BLaER1 (cell line): Measurements from ENCODE around the gene APBA2.

Experiments
- H3K27ac ChIP-seq: shearing (Covaris generic); formaldehyde crosslinking; 2 replicates; pipeline ENCODE4 v1.8.1; 2022
- H3K27me3 ChIP-seq: shearing (Covaris generic); formaldehyde crosslinking; 2 replicates; pipeline ENCODE4 v1.8.1; 2022
- H3K36me3 ChIP-seq: shearing (Covaris generic); formaldehyde crosslinking; 2 replicates; pipeline ENCODE4 v1.8.1; 2022
- H3K4me1 ChIP-seq: shearing (Covaris generic); formaldehyde crosslinking; 2 replicates; pipeline ENCODE4 v1.8.1; 2022
- H3K4me2 ChIP-seq: shearing (Covaris generic); formaldehyde crosslinking; 2 replicates; pipeline ENCODE4 v1.8.1; 2022
- H3K4me3 ChIP-seq: shearing (Covaris generic); formaldehyde crosslinking; 2 replicates; pipeline ENCODE4 v1.8.1; 2022
- H3K9ac ChIP-seq: shearing (Covaris generic); formaldehyde crosslinking; 2 replicates; pipeline ENCODE4 v1.8.1; 2022
- H3K9me3 ChIP-seq: shearing (Covaris generic); formaldehyde crosslinking; 2 replicates; pipeline ENCODE4 v1.8.1; 2022
- H4K20me1 ChIP-seq: shearing (Covaris generic); formaldehyde crosslinking; 2 replicates; pipeline ENCODE4 v1.8.1; 2022
- Cebpa-rat ChIP-seq: shearing (Covaris generic); IDR thresholded peaks from 2 replicates; pipeline ENCODE4 v1.8.1; 2022

The APBA2 gene

GRCh38 chr15:29135702-29136646 lies 250.2 kb downstream of the APBA2 start:
- no peak overlapping the region for H3K4me3 ChIP-seq
- H3K9ac ChIP-seq, result no peak overlapping the region
- H4K20me1 ChIP-seq, result no peaks in the 10 kb centered on the region
- peaks cover 12% of the 10 kb centered on the region for H3K4me1 ChIP-seq
- no peaks in the 10 kb centered on the region for H3K27me3 ChIP-seq
- no peak for TF ChIP-seq Cebpa-rat
- H3K27ac ChIP-seq, result no peak overlapping the region
- H3K36me3 ChIP-seq, result no peaks in the 10 kb centered on the region
- H3K4me2 ChIP-seq, result no peak overlapping the region
- H3K9me3 ChIP-seq, result no peaks in the 10 kb centered on the region

DNA sequence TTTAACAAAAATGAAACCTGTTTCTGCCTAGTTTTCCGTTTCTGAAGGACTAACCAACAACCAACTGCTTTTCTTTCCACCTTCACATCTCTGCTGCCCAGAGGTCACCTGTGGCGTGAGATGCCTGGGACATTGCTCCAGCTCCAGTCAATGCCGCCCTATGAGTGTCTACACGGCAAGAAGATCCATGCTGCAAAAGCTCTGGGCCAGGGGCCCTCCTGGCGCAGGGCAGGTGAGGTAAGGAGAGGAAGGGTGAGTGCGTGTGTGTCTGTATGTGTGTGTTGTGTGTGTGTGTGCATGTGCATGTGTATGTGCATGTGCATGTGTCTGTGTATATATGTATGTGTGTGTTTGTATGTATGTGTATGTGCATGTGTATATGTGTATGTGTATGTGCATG lies 252.5 kb downstream of the APBA2 start:
- H3K27ac ChIP-seq, result no peak overlapping the region
- no peaks in the 10 kb centered on the region for H3K9me3 ChIP-seq
- peaks cover 12% of the 10 kb centered on the region for H3K4me1 ChIP-seq
- no peak overlapping the region for H3K4me2 ChIP-seq
- no peak for TF ChIP-seq Cebpa-rat
- H3K9ac ChIP-seq, result no peak overlapping the region
- H3K27me3 ChIP-seq, result no peaks in the 10 kb centered on the region
- H4K20me1 ChIP-seq, result no peaks in the 10 kb centered on the region
- H3K36me3 ChIP-seq, result no peaks in the 10 kb centered on the region
- H3K4me3 ChIP-seq, result no peak overlapping the region

DNA sequence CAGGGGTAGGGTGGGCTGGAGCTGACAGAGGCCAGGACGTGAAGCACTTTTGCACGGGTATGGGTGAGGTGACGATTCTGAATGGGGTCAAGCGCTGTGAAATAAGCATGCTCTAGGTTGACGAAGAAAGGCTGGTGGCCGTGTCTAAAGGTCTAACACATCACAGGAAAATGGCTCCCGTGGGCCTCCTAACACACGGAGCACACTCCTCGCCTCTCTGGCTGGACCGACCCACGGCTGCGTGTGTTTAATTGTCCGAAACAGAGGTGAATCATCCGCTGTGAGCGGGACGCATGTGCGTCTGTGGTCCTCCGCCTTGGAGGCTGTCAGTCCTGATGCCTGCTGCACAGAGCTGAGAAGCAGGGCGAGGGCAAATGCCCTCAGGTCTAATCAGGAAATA lies 253.3 kb downstream of the APBA2 start:
- no peak for TF ChIP-seq Cebpa-rat

GRCh38 chr15:29139540-29140459 lies 254.0 kb downstream of the APBA2 start:
- no peak overlapping the region for H3K9ac ChIP-seq
- no peaks in the 10 kb centered on the region for H4K20me1 ChIP-seq
- 0 out of 2 replicates have a peak overlapping the region, but pooled peaks have one; percentile 10 for H3K4me2 ChIP-seq
- no peak overlapping the region for H3K4me3 ChIP-seq
- no peaks in the 10 kb centered on the region for H3K27me3 ChIP-seq
- H3K9me3 ChIP-seq, result no peaks in the 10 kb centered on the region
- no peak for TF ChIP-seq Cebpa-rat
- H3K27ac ChIP-seq, result no peak overlapping the region
- no peaks in the 10 kb centered on the region for H3K36me3 ChIP-seq
- peaks cover 12% of the 10 kb centered on the region for H3K4me1 ChIP-seq

More for the DNA sequence above, 253.3 kb downstream of the APBA2 start:
- no peaks in the 10 kb centered on the region for H3K36me3 ChIP-seq
- H3K4me2 ChIP-seq, result no peak overlapping the region
- no peaks in the 10 kb centered on the region for H3K27me3 ChIP-seq
- H3K9ac ChIP-seq, result no peak overlapping the region
- no peaks in the 10 kb centered on the region for H4K20me1 ChIP-seq
- no peak overlapping the region for H3K4me3 ChIP-seq
- H3K9me3 ChIP-seq, result no peaks in the 10 kb centered on the region
- H3K27ac ChIP-seq, result no peak overlapping the region
- peaks cover 12% of the 10 kb centered on the region for H3K4me1 ChIP-seq

DNA sequence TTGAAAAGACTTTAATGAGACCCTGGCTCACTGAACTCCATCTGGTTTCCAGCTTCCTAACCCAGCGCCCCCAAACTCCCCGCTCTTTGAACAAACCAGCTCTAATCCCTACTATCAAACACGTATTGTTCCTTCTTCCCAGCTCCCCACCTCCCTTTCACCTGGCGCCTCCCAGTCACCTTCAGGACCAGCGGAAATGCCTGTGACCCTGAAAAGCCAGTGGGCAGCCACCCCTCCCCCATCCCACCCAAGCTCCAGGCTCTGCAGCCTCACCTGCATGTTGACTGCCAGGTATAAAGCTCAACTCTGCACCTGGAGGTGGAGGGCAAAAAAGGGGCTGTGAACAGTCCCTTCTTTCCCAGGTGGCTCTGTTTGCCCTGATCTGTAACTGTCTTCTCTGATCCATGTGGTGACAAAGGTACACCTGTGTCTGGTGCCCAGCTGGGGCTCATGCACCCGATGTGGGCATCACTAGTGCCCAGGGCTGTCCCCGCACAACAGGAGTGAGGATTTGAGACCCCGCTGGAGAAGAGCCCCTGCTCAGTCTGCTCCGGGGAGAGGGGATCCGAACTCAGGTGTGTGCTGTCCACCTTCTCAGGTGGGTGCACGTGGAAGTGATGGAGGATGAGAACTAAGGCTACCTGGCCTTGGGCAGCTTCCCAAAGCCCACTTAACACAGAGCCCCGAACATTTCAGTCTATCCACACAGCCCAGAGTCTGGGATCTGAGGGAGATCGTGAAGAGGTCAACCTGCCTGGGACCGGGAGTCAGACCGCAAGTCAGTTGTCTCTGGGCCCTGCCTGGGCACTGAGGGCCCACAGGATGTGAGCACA lies 254.9 kb downstream of the APBA2 start:
- Histone ChIP-seq H3K4me2 (peak overlapping the region; percentile 24; the same call in 1 of the 2 replicates), H3K36me3 (no peaks in the 10 kb centered on the region), H4K20me1 (no peaks in the 10 kb centered on the region), H3K9ac (no peak overlapping the region), H3K27ac (no peak overlapping the region), H3K4me3 (no peak overlapping the region), H3K4me1 (peaks cover 12% of the 10 kb centered on the region), H3K9me3 (no peaks in the 10 kb centered on the region), H3K27me3 (no peaks in the 10 kb centered on the region)
- no peak for TF ChIP-seq Cebpa-rat

DNA sequence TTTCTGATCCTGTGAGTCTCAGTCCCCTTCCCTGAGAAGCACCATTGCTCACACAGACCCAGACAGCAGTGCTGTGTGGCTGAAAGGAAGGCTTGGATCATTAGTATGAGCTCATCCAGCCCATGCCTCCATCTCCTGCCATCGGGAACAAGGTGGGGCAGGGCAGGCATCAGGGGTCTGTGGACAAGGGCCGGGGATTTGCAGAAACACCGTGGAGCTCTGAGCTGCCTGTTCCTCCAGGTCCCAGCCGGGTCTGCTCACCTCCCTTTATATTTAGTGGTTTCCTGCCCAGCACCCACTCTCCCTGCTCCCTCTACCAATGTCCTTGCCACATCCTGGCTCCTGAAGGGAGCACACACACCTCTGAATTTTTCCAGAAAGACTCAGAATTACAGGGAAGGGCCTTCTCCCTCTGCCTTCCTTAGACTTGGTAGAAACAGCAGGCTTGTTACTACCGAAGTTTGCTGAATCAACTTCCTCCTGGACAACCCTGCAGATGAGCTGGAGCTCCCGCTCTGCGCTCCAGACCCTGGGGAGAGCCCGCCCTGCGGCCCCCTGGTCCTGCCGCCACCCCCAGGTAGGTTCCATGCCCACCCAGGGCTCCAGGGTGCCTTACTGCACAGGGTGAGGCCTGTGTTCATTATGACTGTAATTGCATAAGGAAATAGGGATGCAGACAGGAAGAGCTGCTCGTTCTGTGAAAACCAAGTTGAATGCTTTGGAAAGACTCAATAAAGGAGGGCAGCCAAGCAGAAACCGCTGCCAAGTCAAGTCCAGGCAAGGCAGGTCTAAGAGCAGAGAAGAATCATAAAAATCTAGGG lies 255.7 kb downstream of the APBA2 start:
- no peaks in the 10 kb centered on the region for H3K27me3 ChIP-seq

GRCh38 chr15:29142129-29142747 lies 256.5 kb downstream of the APBA2 start:
- H3K9me3 ChIP-seq, result no peaks in the 10 kb centered on the region
- no peaks in the 10 kb centered on the region for H3K27me3 ChIP-seq
- no peaks in the 10 kb centered on the region for H3K36me3 ChIP-seq
- no peak overlapping the region for H3K9ac ChIP-seq
- TF ChIP-seq Cebpa-rat, result no peak
- no peaks in the 10 kb centered on the region for H4K20me1 ChIP-seq
- no peak overlapping the region for H3K4me3 ChIP-seq
- no peak overlapping the region for H3K4me2 ChIP-seq
- peaks cover 12% of the 10 kb centered on the region for H3K4me1 ChIP-seq
- no peak overlapping the region for H3K27ac ChIP-seq

More for the DNA sequence above, 255.7 kb downstream of the APBA2 start:
- Histone ChIP-seq H3K4me2 (peak overlapping the region; percentile 24), H3K9ac (no peak overlapping the region; the same call in 1 of the 2 replicates), H4K20me1 (no peaks in the 10 kb centered on the region), H3K27ac (no peak overlapping the region), H3K36me3 (no peaks in the 10 kb centered on the region), H3K9me3 (no peaks in the 10 kb centered on the region), H3K4me3 (no peak overlapping the region), H3K4me1 (peaks cover 12% of the 10 kb centered on the region)
- TF ChIP-seq Cebpa-rat, result no peak

DNA sequence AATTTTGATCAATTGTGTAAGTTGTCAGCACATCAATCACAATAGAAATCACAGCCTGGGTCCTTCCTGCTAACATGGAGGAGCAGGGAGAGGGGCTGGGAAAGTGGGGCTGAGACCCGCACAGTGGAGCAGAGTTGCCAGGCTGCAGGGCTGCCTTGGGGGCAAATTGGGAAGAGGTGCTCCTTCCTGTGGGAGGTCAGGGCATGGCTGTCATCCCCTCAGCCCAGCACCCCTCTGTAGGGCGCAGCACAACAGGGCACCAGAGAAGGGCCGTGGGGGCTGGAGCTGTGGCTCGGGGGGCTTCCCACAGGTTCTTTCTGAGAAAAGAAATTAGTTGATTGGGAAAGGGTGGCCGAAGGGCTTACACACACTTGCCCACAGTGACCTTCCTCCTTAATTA lies 257.5 kb downstream of the APBA2 start:
- H3K9ac ChIP-seq, result no peak overlapping the region

More for the DNA sequence above, 257.5 kb downstream of the APBA2 start:
- no peaks in the 10 kb centered on the region for H3K9me3 ChIP-seq
- no peaks in the 10 kb centered on the region for H4K20me1 ChIP-seq
- no peak overlapping the region for H3K27ac ChIP-seq
- peaks cover 12% of the 10 kb centered on the region for H3K4me1 ChIP-seq
- H3K27me3 ChIP-seq, result no peaks in the 10 kb centered on the region
- no peak overlapping the region for H3K4me3 ChIP-seq
- H3K36me3 ChIP-seq, result no peaks in the 10 kb centered on the region
- no peak for TF ChIP-seq Cebpa-rat
- no peak overlapping the region for H3K4me2 ChIP-seq
